GM12875 (cell line): ENCODE results near the gene CDK17.

ENCODE experiments used
- H3K4me3 ChIP-seq: one replicate; pipeline ENCODE4 v1.5.1; 2011; ENCODE audit warnings: low read depth, low read length, control low read depth
- TF ChIP-seq, protein P1 (sequence below): IDR thresholded peaks from 2 replicates; pipeline ENCODE4 v1.5.1; 2011; ENCODE audit warnings: low read depth, mild to moderate bottlenecking, control low read depth, inconsistent platforms, low read length, moderate library complexity, borderline replicate concordance; ENCODE audit not compliant: insufficient read depth

CDK17 gene

DNA sequence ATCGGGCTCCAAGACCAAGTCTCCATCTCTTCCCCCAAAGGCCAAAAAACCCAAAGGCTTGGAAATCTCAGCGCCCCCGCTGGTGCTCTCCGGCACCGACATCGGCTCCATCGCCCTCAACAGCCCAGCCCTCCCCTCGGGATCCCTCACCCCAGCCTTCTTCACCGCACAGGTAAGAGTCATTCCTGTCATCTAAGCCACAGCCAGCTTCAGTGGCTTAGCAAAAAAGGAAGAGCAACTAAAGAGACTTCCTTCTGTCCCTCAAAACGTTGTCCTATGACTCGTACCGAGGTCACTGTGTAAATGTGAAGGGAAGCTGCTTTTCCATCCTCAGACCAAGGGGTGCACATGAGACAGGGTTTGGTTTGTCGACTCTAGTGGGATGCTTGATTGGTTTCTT is 152.7 kb downstream of the CDK17 start:
- no peak overlapping the region for H3K4me3 ChIP-seq
- TF ChIP-seq, protein P1, sequence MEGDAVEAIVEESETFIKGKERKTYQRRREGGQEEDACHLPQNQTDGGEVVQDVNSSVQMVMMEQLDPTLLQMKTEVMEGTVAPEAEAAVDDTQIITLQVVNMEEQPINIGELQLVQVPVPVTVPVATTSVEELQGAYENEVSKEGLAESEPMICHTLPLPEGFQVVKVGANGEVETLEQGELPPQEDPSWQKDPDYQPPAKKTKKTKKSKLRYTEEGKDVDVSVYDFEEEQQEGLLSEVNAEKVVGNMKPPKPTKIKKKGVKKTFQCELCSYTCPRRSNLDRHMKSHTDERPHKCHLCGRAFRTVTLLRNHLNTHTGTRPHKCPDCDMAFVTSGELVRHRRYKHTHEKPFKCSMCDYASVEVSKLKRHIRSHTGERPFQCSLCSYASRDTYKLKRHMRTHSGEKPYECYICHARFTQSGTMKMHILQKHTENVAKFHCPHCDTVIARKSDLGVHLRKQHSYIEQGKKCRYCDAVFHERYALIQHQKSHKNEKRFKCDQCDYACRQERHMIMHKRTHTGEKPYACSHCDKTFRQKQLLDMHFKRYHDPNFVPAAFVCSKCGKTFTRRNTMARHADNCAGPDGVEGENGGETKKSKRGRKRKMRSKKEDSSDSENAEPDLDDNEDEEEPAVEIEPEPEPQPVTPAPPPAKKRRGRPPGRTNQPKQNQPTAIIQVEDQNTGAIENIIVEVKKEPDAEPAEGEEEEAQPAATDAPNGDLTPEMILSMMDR = no peak

DNA sequence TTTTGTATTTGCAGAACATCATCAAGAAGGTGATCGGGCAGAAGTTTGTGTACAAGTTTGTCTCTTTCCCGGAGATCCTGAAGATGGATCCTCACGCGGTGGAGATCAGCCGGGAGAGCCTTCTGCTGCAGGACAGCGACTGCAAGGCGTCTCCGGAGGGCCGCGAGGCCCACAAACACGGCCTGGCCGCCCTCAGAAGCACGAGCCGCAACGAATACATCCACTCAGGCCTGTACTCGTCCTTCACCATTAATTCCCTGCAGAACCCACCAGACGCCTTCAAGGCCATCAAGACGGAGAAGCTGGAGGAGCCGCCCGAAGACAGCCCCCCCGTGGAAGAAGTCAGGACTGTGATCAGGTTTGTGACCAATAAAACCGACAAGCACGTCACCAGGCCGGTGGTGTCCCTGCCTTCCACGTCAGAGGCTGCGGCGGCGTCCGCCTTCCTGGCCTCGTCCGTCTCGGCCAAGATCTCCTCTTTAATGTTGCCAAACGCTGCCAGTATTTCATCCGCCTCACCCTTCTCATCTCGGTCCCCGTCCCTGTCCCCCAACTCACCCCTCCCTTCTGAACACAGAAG is 153.2 kb downstream of the CDK17 start:
- TF ChIP-seq, protein P1 = no peak

DNA sequence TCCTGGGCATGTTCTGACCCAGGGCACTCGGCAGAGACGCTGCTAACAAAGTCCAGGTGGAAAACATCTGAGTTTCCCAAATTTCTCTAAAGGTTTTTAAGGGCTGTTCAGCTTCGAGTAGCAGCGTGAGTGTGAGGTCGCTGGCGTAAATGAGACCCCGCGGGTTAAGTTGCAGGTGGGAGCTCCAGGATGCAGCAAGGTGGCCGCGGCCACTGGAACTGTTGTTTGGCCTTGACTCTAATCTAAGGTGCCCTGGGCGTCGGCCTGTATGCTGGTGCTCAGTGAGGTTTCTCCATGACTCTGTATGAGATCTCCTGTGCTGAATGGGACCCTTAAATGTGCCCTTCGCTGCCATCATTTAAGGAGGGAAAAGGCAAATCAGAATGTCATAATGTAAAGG is 155.4 kb downstream of the CDK17 start:
- TF ChIP-seq, protein P1 = no peak
- H3K4me3 ChIP-seq = no peak overlapping the region

More for the DNA sequence above, 153.2 kb downstream of the CDK17 start:
- no peak overlapping the region for H3K4me3 ChIP-seq

DNA sequence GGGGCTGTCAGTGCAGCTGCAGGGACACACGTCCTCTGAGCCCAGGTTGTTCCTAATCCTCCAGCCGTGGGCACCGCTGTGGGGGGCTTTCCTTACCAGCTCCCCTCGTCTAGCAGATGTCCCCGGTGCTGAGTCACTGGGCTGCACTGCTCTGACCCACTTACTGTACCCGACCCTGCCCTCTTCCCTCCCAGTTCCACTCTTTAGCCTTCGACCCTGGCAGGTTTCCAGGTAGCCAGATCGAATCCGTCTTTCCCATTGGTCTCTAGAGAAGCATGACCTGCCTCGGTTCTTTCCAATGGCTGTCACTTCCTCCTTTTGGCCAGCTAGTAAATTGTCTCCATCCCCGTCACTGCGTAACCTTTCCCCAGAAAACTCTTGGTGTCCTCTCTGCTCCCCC is 157.6 kb downstream of the CDK17 start:
- TF ChIP-seq, protein P1 = no peak
- H3K4me3 ChIP-seq = no peak overlapping the region

DNA sequence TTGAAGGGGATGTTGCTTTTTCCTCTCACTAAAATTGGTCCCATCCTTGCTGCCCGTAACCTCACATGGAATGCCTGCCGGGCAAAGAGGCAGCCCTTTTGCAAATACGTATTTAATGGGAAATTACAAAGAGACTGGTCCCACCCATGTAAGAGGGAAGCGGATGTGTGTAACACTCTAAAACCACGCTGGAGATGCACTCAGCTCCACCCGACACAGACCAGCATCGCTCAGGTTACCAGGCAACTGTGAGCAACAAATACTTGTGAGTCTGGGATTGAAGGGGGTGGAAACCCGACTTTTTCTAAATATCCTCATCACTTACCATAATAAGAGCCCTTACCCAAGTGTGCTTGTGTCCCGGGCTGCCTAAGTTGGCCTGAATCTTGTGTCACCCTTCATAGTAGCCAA is 158.4 kb downstream of the CDK17 start:
- no peak overlapping the region for H3K4me3 ChIP-seq
- TF ChIP-seq, protein P1 = no peak

DNA sequence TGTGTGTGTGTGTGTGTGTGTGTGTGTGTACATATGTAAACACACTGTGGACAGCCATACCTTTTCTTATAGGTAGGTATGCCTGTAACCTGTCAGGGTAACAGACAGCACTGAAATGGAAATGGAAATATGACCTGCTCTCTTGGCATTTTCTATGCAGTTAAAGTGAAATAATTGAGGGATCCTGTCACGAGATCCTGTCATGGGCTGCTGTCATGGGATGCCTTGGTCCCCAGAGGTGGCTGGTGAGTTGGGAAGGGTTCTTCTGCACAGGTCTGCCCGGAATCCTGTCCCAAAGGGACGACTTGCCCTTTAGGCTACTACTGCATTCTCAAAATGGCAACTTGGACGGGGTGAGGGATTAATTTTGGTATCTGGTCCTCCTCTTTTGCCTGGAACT is 158.8 kb downstream of the CDK17 start:
- no peak overlapping the region for H3K4me3 ChIP-seq
- TF ChIP-seq, protein P1 = no peak

DNA sequence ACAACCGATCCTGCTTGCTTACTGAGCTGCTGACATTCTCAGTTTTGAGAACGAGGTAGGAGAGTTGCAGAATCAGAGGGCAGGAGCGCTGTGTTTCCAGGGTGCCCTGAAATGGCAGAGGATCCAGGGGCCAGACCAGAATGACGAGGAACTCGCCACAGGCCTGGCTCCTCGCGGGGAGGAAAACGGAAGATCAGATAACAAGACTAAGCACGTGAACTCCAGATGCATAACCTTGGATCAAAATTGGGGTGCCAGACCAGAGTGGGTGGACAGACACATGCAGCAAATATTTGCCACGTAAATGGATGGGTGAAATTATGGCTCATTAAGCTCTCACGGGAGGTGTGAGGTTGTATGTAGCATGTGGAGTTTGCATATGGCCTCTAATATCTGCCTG is 159.6 kb downstream of the CDK17 start:
- TF ChIP-seq, protein P1 = no peak
- no peak overlapping the region for H3K4me3 ChIP-seq
